Measurements from ENCODE around the gene CCR9.

CCR9 gene

GRCh38 chr3:45939341-45939771, 53.0 kb downstream of the CCR9 start:
- no peak for DNase-seq

- no peak for DNase-seq
Measured at GRCh38 chr3:45940004-45940780, 53.8 kb downstream of the CCR9 start.

- DNase-seq, result no peak
Measured at GRCh38 chr3:45940781-45941365, 54.5 kb downstream of the CCR9 start.

GRCh38 chr3:45942051-45942825, 55.9 kb downstream of the CCR9 start:
- DNase-seq, result no peak

GRCh38 chr3:45943207-45943846, 57.0 kb downstream of the CCR9 start, which contains the start of gene CXCR6:
CXCR6 (plus strand) TSS chr3:45943464; CDS start chr3:45946482, 3,018 bp downstream.
- no peak for DNase-seq

- DNase-seq, result no peak
Measured at GRCh38 chr3:45944830-45945620, 58.7 kb downstream of the CCR9 start.

- DNase-seq, result no peak
Measured at GRCh38 chr3:45946307-45946706, 60.0 kb downstream of the CCR9 start.

GRCh38 chr3:45946875-45947274, 60.5 kb downstream of the CCR9 start:
- DNase-seq, result no peak

GRCh38 chr3:45947361-45947760, 61.0 kb downstream of the CCR9 start:
- no peak for DNase-seq

- DNase-seq, result no peak
Measured at GRCh38 chr3:45948311-45948781, 62.0 kb downstream of the CCR9 start.

GRCh38 chr3:45948881-45949280, 62.5 kb downstream of the CCR9 start:
- DNase-seq, result no peak

- DNase-seq, result no peak
Measured at GRCh38 chr3:45949432-45949831, 63.1 kb downstream of the CCR9 start.

GRCh38 chr3:45950131-45950530, 63.8 kb downstream of the CCR9 start:
- DNase-seq, result no peak

GRCh38 chr3:45950686-45951600, 64.6 kb downstream of the CCR9 start:
- no peak for DNase-seq

GRCh38 chr3:45951946-45952345, 65.6 kb downstream of the CCR9 start:
- DNase-seq, result no peak

- DNase-seq, result no peak
Measured at GRCh38 chr3:45952456-45952855, 66.1 kb downstream of the CCR9 start.

Data from GF-D8 (cell line).